H1 (cell line): ENCODE measurements around the gene PCF11.

ENCODE experiments used
- EP300 ChIP-seq, 2 experiments: IDR thresholded peaks; 1 replicate in 1 of 2; 2 replicates in 1 of 2; pipeline ENCODE4 v1.6.1; 2011 to 2012; ENCODE audit warnings: low read depth in 2 of 2, low read length in 2 of 2, mild to moderate bottlenecking in 2 of 2, borderline replicate concordance in 1 of 2, inconsistent platforms in 1 of 2, moderate library complexity in 1 of 2
- RBBP5 ChIP-seq: IDR thresholded peaks from 2 replicates; pipeline ENCODE4 v1.7.1; 2012; ENCODE audit warnings: low read depth, mild to moderate bottlenecking, inconsistent platforms, low read length, moderate library complexity, borderline replicate concordance
- TBP ChIP-seq: IDR thresholded peaks from 2 replicates; pipeline ENCODE4 v1.6.1; 2011; ENCODE audit warnings: low read depth, low read length, improper control_type of control experiment

DNA sequence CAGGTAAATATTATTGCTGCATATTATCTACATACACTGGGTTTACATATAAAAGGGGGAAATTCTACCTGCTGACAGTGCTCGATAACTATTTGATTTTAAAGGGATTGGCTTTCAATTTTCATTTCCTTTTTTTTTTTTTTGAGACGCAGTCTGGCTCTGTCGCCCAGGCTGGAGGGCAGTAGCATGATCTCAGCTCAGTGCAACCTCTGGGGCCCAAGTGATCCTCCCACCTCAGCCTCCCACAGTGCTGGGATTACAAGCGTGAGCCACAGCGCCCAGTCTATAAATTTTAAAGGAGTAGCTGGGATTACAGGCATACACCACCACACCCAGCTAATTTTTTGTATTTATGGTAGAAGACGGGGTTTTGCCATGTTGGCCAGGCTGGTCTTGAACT is 3.2 kb upstream of the PCF11 start:
- TF ChIP-seq RBBP5 (no peak), EP300 (IDR thresholded peaks at IDR 0.05; ENCODE audit: borderline replicate concordance in 1 of 2, low read depth in 2 of 2, low read length in 2 of 2) (no peak), TBP (no peak)
